Measurements from ENCODE around the gene ZDHHC21.

ZDHHC21 gene

GRCh38 chr9:14693251-14693861, at the start of gene ZDHHC21:
TSS of gene ZDHHC21 (minus strand) at chr9:14693432. CDS start at chr9:14674340, 19,092 bp downstream.
- peak; percentile 70 for DNase-seq (ENCODE audit: low spot score)
- no peak for FAIRE-seq

- DNase-seq (ENCODE audit: low spot score), result no peak
- no peak for FAIRE-seq
Observed at GRCh38 chr9:14741369-14741768, 48.1 kb upstream of the ZDHHC21 start.

GRCh38 chr9:14733133-14733532, 39.9 kb upstream of the ZDHHC21 start:
- FAIRE-seq, result no peak
- DNase-seq (ENCODE audit: low spot score), result no peak

GRCh38 chr9:14731294-14731981, 38.2 kb upstream of the ZDHHC21 start:
- DNase-seq (ENCODE audit: low spot score) (no peak), FAIRE-seq (no peak)

GRCh38 chr9:14730461-14730898, 37.2 kb upstream of the ZDHHC21 start:
- FAIRE-seq, result no peak
- DNase-seq (ENCODE audit: low spot score), result no peak

GRCh38 chr9:14723301-14723700, 30.1 kb upstream of the ZDHHC21 start:
- FAIRE-seq (no peak), DNase-seq (ENCODE audit: low spot score) (no peak)

GRCh38 chr9:14722391-14723035, 29.3 kb upstream of the ZDHHC21 start, which contains the start of gene CER1:
TSS of gene CER1 (minus strand) at chr9:14722733. CDS start at chr9:14722672, 61 bp downstream.
- FAIRE-seq (no peak), DNase-seq (ENCODE audit: low spot score) (no peak)

- DNase-seq (ENCODE audit: low spot score) (no peak), FAIRE-seq (no peak)
Observed at GRCh38 chr9:14719231-14719923, 26.1 kb upstream of the ZDHHC21 start.

- DNase-seq (ENCODE audit: low spot score) (peak; percentile 3), FAIRE-seq (no peak)
Observed at GRCh38 chr9:14715102-14715501, 21.9 kb upstream of the ZDHHC21 start.

GRCh38 chr9:14713187-14713767, 20.0 kb upstream of the ZDHHC21 start:
- DNase-seq (ENCODE audit: low spot score) (no peak), FAIRE-seq (no peak)

- peak; percentile 7 for DNase-seq (ENCODE audit: low spot score)
- no peak for FAIRE-seq
Observed at GRCh38 chr9:14710804-14711203, 17.6 kb upstream of the ZDHHC21 start.

GRCh38 chr9:14706530-14707140, 13.4 kb upstream of the ZDHHC21 start:
- DNase-seq (ENCODE audit: low spot score) (no peak), FAIRE-seq (no peak)

GRCh38 chr9:14705079-14705478, 11.8 kb upstream of the ZDHHC21 start:
- DNase-seq (ENCODE audit: low spot score) (no peak), FAIRE-seq (no peak)

- FAIRE-seq (no peak), DNase-seq (ENCODE audit: low spot score) (no peak)
Observed at GRCh38 chr9:14704281-14704680, 11.0 kb upstream of the ZDHHC21 start.

GRCh38 chr9:14702200-14702720, 9.0 kb upstream of the ZDHHC21 start:
- FAIRE-seq (no peak), DNase-seq (ENCODE audit: low spot score) (no peak)

- FAIRE-seq (no peak), DNase-seq (ENCODE audit: low spot score) (no peak)
Observed at GRCh38 chr9:14692470-14693250, 572 bp downstream of the ZDHHC21 start.

- FAIRE-seq (no peak), DNase-seq (ENCODE audit: low spot score) (no peak)
Observed at GRCh38 chr9:14690948-14691730, 2.1 kb downstream of the ZDHHC21 start.

GRCh38 chr9:14687042-14687719, 6.1 kb downstream of the ZDHHC21 start:
- DNase-seq (ENCODE audit: low spot score), result no peak
- no peak for FAIRE-seq

- DNase-seq (ENCODE audit: low spot score) (no peak), FAIRE-seq (no peak)
Observed at GRCh38 chr9:14686168-14686567, 7.1 kb downstream of the ZDHHC21 start.

All from urothelium cell line (cell line).